ENCODE data around the gene ATP6V0D1.
"Not testable (repeated sequence)": the region's sequence is repeated elsewhere in the genome, so short reads cannot be mapped to it uniquely, and the experiment has no call there.

The ATP6V0D1 gene

DNA sequence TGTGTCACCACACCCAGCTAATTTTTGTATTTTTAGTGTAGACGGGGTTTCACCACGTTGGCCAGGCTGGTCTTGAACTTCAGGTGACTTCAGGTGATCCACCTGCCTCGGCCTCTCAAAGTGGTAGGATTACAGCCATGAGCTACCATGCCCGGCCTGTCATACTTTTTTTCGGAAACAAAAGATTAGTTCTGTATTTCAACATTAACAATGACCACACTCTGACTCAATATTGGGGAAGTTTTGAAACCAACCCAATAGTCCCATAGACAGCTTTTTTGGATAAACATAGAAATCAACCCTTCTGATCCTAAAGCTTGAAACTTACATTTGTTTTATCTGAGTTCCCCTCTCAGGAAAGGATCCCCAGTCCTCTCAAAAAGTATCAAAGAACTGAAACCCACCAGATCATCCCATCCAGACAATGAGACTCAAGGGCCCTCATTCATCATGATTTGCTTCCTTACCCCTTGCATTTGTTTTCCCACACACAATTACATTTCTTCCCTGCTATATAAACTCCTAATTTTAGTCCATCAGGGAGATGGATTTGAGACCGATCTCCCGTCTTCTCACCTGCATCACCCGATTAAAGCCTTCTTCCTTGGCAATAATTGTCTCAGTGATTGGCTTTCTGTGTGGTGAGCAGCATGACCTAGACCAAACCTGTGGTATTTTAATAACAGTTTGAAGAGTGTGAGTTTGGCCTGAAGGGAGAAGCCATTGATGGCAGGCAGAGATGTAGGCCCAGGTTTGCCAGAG lies 9.6 kb upstream of the ATP6V0D1 start (continued):
- TF ChIP-seq, protein P1, sequence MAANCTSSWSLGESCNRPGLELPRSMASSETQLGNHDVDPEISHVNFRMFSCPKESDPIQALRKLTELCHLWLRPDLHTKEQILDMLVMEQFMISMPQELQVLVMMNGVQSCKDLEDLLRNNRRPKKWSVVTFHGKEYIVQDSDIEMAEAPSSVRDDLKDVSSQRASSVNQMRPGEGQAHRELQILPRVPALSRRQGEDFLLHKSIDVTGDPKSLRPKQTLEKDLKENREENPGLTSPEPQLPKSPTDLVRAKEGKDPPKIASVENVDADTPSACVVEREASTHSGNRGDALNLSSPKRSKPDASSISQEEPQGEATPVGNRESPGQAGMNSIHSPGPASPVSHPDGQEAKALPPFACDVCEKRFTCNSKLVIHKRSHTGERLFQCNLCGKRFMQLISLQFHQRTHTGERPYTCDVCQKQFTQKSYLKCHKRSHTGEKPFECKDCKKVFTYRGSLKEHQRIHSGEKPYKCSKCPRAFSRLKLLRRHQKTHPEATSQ (tag by site-specific recombination; IDR thresholded peaks at IDR 0.05), result no peak
- TF ChIP-seq, protein P2, sequence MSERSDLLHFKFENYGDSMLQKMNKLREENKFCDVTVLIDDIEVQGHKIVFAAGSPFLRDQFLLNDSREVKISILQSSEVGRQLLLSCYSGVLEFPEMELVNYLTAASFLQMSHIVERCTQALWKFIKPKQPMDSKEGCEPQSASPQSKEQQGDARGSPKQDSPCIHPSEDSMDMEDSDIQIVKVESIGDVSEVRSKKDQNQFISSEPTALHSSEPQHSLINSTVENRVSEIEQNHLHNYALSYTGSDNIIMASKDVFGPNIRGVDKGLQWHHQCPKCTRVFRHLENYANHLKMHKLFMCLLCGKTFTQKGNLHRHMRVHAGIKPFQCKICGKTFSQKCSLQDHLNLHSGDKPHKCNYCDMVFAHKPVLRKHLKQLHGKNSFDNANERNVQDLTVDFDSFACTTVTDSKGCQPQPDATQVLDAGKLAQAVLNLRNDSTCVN (tag by site-specific recombination; optimal IDR thresholded peaks at IDR 0.05), result no peak
- no peak for TF ChIP-seq RBAK (tag by site-specific recombination; IDR thresholded peaks at IDR 0.05)

DNA sequence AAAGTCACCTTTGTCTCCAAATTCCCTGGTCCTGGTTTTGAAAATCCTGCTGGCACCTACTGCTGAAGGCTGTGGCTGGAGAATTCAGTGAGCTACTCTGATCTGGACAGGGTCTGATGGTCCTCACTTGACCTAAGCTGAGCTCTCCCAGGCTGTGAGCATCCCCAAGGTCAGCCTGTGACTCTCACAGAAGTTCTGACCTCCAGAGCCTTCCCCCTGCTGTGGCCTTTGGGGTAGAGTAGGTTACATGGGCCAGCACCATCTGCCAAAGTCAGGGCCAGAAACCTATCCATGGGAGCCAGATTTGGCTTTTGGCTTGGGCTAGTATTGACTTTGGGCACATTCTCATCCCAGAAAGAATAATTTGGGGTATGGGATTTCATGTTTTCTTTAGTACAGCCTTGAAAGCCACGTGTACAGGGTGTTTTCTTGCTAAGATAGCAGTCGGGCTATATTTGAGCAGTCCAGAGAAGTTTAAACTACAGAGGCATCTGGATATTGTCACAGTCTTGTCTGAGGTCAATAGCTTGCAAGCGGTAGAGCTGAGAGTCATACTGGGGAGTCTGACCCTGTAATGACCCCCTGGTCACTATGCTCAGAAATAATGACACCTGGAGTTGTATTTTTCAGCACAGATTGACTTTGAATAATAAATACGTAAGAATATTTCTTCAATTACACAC lies 8.6 kb upstream of the ATP6V0D1 start:
- H3K36me3 ChIP-seq (ENCODE audit: control insufficient read depth in 2 of 2, insufficient read depth in 1 of 2, low read length in 2 of 2), result peaks cover 0 to 10% of the 10 kb centered on the region in 2 experiments; a peak in 2 of 3 replicates
- no peaks in the 10 kb centered on the region for H3K9me3 ChIP-seq (ENCODE audit: control insufficient read depth, insufficient read depth, low read depth, low read length)
- no peak overlapping the region for H3K4me3 ChIP-seq (ENCODE audit: low read depth, low read length)
- ChIA-PET POLR2A (interaction anchor here (1.6 kb wide), 1 partner anchor 32 kb away, joined by 4 read pairs; no protein-coding TSS in a partner anchor), CTCF (interaction anchor here (0.5 to 2.4 kb wide), 5 partner anchors 8 to 535 kb away, joined by 3 to 10 read pairs (median 4); partner anchors contain the start of gene ATP6V0D1)
- H3K4me1 ChIP-seq (ENCODE audit: control insufficient read depth, insufficient read depth, low read length), result no peaks in the 10 kb centered on the region
- no peak overlapping the region for H3K27ac ChIP-seq (ENCODE audit: extremely low read depth, low read depth, low read length)
- TF ChIP-seq ZNF324 (tag by site-specific recombination; IDR thresholded peaks at IDR 0.05) (no peak), ZNF670 (tag by site-specific recombination; IDR thresholded peaks at IDR 0.05; ENCODE audit: low read depth) (no peak), ZNF629 (tag by site-specific recombination; IDR thresholded peaks at IDR 0.05) (no peak), ZNF843 (tag by site-specific recombination; IDR thresholded peaks at IDR 0.05) (no peak), ZNF837 (tag by site-specific recombination; IDR thresholded peaks at IDR 0.05) (no peak), ZNF792 (tag by site-specific recombination; IDR thresholded peaks at IDR 0.05) (no peak), ZNF585B (tag by site-specific recombination; IDR thresholded peaks at IDR 0.05) (no peak)
- TF ChIP-seq, protein P3, sequence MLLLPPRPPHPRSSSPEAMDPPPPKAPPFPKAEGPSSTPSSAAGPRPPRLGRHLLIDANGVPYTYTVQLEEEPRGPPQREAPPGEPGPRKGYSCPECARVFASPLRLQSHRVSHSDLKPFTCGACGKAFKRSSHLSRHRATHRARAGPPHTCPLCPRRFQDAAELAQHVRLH (tag by site-specific recombination; IDR thresholded peaks at IDR 0.05), result no peak
- TF ChIP-seq, protein P4, sequence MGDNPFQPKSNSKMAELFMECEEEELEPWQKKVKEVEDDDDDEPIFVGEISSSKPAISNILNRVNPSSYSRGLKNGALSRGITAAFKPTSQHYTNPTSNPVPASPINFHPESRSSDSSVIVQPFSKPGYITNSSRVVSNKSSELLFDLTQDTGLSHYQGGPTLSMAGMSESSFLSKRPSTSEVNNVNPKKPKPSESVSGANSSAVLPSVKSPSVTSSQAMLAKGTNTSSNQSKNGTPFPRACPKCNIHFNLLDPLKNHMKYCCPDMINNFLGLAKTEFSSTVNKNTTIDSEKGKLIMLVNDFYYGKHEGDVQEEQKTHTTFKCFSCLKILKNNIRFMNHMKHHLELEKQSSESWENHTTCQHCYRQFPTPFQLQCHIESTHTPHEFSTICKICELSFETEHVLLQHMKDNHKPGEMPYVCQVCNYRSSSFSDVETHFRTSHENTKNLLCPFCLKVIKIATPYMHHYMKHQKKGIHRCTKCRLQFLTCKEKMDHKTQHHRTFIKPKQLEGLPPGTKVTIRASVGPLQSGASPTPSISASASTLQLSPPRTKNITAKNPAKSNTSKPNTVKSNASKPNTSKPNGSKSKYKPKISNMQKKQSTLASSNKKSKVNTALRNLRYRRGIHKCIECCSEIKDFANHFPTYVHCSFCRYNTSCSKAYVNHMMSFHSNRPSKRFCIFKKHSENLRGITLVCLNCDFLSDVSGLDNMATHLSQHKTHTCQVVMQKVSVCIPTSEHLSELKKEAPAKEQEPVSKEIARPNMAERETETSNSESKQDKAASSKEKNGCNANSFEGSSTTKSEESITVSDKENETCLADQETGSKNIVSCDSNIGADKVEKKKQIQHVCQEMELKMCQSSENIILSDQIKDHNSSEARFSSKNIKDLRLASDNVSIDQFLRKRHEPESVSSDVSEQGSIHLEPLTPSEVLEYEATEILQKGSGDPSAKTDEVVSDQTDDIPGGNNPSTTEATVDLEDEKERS (tag by site-specific recombination; IDR thresholded peaks at IDR 0.05), result no peak

DNA sequence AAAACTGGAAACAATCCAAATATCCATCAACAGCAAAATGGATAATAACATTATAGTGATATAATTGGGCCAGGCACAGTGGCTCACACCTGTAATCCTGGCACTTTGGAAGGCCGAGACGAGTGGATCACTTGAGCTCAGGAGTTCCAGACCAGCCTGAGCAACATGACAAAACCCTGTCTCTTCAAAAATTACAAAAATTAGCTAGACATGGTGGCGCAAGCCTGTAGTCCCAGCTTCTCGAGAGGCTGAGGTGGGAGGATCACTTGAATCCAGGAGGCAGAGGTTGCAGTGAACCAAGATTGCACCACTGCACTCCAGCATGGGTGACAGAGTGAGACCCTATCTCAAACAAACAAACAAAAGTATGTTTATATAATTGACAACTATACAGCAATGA lies 6.6 kb upstream of the ATP6V0D1 start:
- H3K36me3 ChIP-seq (ENCODE audit: control insufficient read depth in 2 of 2, insufficient read depth in 1 of 2, low read length in 2 of 2), result peaks cover 0 to 19% of the 10 kb centered on the region in 2 experiments; a peak in 1 of 3 replicates
- H3K27ac ChIP-seq (ENCODE audit: extremely low read depth, low read depth, low read length); H3K9me3 ChIP-seq (ENCODE audit: control insufficient read depth, insufficient read depth, low read depth, low read length); H3K4me3 ChIP-seq (ENCODE audit: low read depth, low read length); H3K4me1 ChIP-seq (ENCODE audit: control insufficient read depth, insufficient read depth, low read length): not testable (repeated sequence)
- POLR2A ChIA-PET, result interaction anchor here (0.6 kb wide), 1 partner anchor 19 kb away, joined by 4 read pairs; no protein-coding TSS in a partner anchor
- CTCF ChIA-PET, result interaction anchor here (0.6 to 1.2 kb wide), 5 partner anchors 22 to 155 kb away, joined by 3 to 5 read pairs (median 3); no protein-coding TSS in a partner anchor
